ENCODE results near the gene PON2.
"Not testable (repeated sequence)": the region's sequence is repeated elsewhere in the genome, so short reads cannot be mapped to it uniquely, and the experiment has no call there.

DNA sequence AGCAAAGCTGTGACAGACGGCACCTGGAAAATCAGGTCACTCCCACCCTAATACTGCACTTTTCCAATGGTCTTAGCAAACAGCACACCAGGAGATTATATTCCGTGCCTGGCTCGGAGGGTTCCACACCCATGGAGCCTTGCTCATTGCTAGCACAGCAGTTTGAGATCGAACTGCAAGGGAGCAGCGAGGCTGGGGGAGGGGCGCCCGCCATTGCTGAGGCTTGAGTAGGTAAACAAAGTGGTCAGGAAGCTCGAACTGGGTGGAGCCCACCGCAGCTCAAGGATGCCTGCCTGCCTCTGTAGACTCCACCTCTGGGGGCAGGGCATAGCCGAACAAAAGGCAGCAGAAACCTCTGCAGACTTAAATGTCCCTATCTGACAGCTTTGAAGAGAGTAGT is 55.4 kb downstream of the PON2 start:
- TF ChIP-seq, protein P1, sequence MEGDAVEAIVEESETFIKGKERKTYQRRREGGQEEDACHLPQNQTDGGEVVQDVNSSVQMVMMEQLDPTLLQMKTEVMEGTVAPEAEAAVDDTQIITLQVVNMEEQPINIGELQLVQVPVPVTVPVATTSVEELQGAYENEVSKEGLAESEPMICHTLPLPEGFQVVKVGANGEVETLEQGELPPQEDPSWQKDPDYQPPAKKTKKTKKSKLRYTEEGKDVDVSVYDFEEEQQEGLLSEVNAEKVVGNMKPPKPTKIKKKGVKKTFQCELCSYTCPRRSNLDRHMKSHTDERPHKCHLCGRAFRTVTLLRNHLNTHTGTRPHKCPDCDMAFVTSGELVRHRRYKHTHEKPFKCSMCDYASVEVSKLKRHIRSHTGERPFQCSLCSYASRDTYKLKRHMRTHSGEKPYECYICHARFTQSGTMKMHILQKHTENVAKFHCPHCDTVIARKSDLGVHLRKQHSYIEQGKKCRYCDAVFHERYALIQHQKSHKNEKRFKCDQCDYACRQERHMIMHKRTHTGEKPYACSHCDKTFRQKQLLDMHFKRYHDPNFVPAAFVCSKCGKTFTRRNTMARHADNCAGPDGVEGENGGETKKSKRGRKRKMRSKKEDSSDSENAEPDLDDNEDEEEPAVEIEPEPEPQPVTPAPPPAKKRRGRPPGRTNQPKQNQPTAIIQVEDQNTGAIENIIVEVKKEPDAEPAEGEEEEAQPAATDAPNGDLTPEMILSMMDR (IDR thresholded peaks at IDR 0.05) = not testable (repeated sequence)
- TF ChIP-seq POLR2A (IDR thresholded peaks at IDR 0.05) = not testable (repeated sequence)
